ENCODE results near the gene SLC22A31.

DNA sequence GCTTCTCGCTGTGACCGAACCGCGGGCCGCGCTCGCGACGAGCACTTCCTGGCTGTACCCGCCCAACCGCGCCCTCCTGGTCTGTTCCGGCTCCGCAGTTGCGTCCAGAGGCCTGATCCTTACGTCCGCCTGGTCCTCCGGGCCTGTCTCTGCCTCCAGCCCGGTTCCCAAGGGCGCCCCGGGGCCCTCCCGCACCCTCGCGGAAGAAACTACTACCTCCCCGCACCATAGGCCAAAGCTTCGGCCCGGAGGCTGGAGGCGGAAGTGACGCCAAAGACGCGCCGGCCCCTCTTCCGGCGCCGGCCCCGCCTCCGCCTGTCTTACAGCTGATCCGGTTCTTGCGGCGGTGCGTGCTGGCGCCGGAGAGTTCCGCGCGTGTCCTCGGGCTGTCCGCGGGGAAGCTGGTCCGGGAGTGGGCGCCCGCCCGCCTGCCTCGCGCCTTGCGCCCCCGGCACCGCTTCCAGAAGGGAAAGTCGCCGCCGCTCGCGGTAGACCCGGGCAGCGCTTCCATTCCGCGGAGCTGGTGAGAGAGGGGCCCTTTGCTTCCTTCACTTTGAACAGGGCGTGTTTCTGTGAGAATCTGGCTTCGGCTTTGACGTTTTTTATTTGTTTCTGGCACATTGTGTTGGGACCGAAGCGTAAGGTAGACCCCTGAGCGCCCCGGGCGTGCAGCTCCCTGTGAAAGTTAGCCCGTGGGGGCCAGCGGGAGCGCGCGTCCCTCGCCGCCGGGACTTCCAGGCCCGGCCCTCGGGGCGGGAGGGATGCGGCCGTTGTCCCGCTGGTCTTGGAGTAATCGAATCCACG, 17.3 kb upstream of the SLC22A31 start, which contains the start of gene ZNF778:
- TF ChIP-seq, protein P1, sequence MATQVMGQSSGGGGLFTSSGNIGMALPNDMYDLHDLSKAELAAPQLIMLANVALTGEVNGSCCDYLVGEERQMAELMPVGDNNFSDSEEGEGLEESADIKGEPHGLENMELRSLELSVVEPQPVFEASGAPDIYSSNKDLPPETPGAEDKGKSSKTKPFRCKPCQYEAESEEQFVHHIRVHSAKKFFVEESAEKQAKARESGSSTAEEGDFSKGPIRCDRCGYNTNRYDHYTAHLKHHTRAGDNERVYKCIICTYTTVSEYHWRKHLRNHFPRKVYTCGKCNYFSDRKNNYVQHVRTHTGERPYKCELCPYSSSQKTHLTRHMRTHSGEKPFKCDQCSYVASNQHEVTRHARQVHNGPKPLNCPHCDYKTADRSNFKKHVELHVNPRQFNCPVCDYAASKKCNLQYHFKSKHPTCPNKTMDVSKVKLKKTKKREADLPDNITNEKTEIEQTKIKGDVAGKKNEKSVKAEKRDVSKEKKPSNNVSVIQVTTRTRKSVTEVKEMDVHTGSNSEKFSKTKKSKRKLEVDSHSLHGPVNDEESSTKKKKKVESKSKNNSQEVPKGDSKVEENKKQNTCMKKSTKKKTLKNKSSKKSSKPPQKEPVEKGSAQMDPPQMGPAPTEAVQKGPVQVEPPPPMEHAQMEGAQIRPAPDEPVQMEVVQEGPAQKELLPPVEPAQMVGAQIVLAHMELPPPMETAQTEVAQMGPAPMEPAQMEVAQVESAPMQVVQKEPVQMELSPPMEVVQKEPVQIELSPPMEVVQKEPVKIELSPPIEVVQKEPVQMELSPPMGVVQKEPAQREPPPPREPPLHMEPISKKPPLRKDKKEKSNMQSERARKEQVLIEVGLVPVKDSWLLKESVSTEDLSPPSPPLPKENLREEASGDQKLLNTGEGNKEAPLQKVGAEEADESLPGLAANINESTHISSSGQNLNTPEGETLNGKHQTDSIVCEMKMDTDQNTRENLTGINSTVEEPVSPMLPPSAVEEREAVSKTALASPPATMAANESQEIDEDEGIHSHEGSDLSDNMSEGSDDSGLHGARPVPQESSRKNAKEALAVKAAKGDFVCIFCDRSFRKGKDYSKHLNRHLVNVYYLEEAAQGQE (IDR thresholded peaks at IDR 0.05; ENCODE audit: unreplicated experiment), result no peak
- TF ChIP-seq, protein P2, sequence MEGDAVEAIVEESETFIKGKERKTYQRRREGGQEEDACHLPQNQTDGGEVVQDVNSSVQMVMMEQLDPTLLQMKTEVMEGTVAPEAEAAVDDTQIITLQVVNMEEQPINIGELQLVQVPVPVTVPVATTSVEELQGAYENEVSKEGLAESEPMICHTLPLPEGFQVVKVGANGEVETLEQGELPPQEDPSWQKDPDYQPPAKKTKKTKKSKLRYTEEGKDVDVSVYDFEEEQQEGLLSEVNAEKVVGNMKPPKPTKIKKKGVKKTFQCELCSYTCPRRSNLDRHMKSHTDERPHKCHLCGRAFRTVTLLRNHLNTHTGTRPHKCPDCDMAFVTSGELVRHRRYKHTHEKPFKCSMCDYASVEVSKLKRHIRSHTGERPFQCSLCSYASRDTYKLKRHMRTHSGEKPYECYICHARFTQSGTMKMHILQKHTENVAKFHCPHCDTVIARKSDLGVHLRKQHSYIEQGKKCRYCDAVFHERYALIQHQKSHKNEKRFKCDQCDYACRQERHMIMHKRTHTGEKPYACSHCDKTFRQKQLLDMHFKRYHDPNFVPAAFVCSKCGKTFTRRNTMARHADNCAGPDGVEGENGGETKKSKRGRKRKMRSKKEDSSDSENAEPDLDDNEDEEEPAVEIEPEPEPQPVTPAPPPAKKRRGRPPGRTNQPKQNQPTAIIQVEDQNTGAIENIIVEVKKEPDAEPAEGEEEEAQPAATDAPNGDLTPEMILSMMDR (conservative IDR thresholded peaks at IDR 0.05; ENCODE audit: low read depth in 2 of 2), result no peak
- peak; percentile 85 for TF ChIP-seq POLR2AphosphoS5 (IDR thresholded peaks at IDR 0.05; ENCODE audit: low read depth)

All from GM23338 (cell line).